GM12878 (cell line): ENCODE data around the gene SERPING1. TPM values are rescaled to one million over a fixed set of nuclear protein-coding genes. Genes with fewer than 3 reads are reported as not detected.

Source experiments
- ATAC-seq: fragments of 200-7000 bp; cut with Tn5 transposase; 3 replicates; pipeline ENCODE4 v1.9.1; 2020; ENCODE audit warnings: mild to moderate bottlenecking, moderate library complexity
- BruUV-seq: library from RNA; stranded (reverse); fragments of 400-500 nt; replicated peaks from 2 replicates; lab custom pipeline; 2021; lab: Mats Ljungman, UMichigan
- CTCF ChIA-PET: fragments of 300-600 bp; sonication (Branson Sonifier 250); formaldehyde crosslinking; extraction: SDS; loops from one replicate; lab custom pipeline; 2021; ENCODE audit warnings: inconsistent platforms; lab: Yijun Ruan, JAX
- POLR2A ChIA-PET: fragments of 350-600 bp; formaldehyde crosslinking; extraction: SDS; loops from one replicate; lab custom pipeline; 2021; ENCODE audit warnings: inconsistent platforms; lab: Charles Lee
- RAD21 ChIA-PET: fragments of 300-600 bp; sonication (Branson Sonifier 250); formaldehyde crosslinking; loops from one replicate; lab custom pipeline; 2023; ENCODE audit warnings: antibody characterized with exemption; ENCODE audit not compliant: unreplicated experiment; lab: Charles Lee
- SMC1A ChIA-PET: fragments of 300-600 bp; sonication (Branson Sonifier 250); formaldehyde crosslinking; loops from one replicate; lab custom pipeline; 2023; ENCODE audit not compliant: unreplicated experiment, uncharacterized antibody; lab: Charles Lee
- DNase-seq: peaks from one replicate; pipeline ENCODE4 v3.0.0-alpha.2; 2011; ENCODE audit warnings: low read depth, low spot score
- FAIRE-seq: peaks from 3 replicates; lab custom pipeline; 2011; peaks lifted over from hg19 to GRCh38; lab: Jason Lieb, UNC
- H2AFZ ChIP-seq: 2 replicates; pipeline ENCODE4 v1.6.0; 2011; ENCODE audit warnings: low read depth, low read length, control low read depth; ENCODE audit not compliant: control insufficient read depth
- H3K27ac ChIP-seq: 2 replicates; pipeline ENCODE4 v1.5.1; 2011; ENCODE audit warnings: control low read depth; ENCODE audit not compliant: control insufficient read depth, insufficient read depth
- H3K27me3 ChIP-seq, 2 experiments: replicated peaks in 1 of 2; 2 replicates each; pipeline versions ENCODE4 v1.6.0 to v1.6.1; 2011; ENCODE audit warnings: low read length in 1 of 2; ENCODE audit not compliant: control insufficient read depth in 2 of 2, insufficient read depth in 2 of 2
- H3K36me3 ChIP-seq, 2 experiments: 2 replicates each; pipeline ENCODE4 v1.5.1; 2011; ENCODE audit warnings: low read length in 1 of 2; ENCODE audit not compliant: control insufficient read depth in 2 of 2, insufficient read depth in 2 of 2
- H3K4me1 ChIP-seq: 2 replicates; pipeline ENCODE4 v1.6.1; 2011; ENCODE audit warnings: mild to moderate bottlenecking, low read length, moderate library complexity, mixed read lengths; ENCODE audit not compliant: control insufficient read depth, insufficient read depth
- H3K4me2 ChIP-seq: 2 replicates; pipeline ENCODE4 v1.6.0; 2011; ENCODE audit warnings: control low read depth; ENCODE audit not compliant: control insufficient read depth, insufficient read depth
- H3K4me3 ChIP-seq: fragments of 200-600 bp; sonication (generic); 2 replicates; pipeline ENCODE4 v1.5.1; 2016
- H3K79me2 ChIP-seq: 2 replicates; pipeline ENCODE4 v1.6.0; 2011; ENCODE audit warnings: low read length; ENCODE audit not compliant: control insufficient read depth, insufficient read depth
- H3K9ac ChIP-seq: 2 replicates; pipeline ENCODE4 v1.8.0; 2011; ENCODE audit warnings: low read length, control low read depth, mixed read lengths; ENCODE audit not compliant: control insufficient read depth, insufficient read depth
- H3K9me3 ChIP-seq: replicated peaks from 3 replicates; pipeline ENCODE4 v1.5.1; 2011; ENCODE audit warnings: mild to moderate bottlenecking, low read length; ENCODE audit not compliant: control insufficient read depth, insufficient read depth
- H4K20me1 ChIP-seq: 2 replicates; pipeline ENCODE4 v1.6.0; 2011; ENCODE audit not compliant: control insufficient read depth, insufficient read depth
- BHLHE40 ChIP-seq, 2 experiments: fragments of 450-650 bp in 1 of 2; IDR thresholded peaks; 2 replicates each; pipeline ENCODE4 v1.6.1; 2011 to 2017; ENCODE audit warnings: low read depth in 2 of 2, borderline replicate concordance in 1 of 2, improper control_type of control experiment in 1 of 2, low read length in 1 of 2, mild to moderate bottlenecking in 1 of 2
- EP300 ChIP-seq, 2 experiments: fragments of 150-350 bp in 1 of 2; IDR thresholded peaks; 2 replicates each; pipeline ENCODE4 v1.6.1; 2011 to 2012; ENCODE audit warnings: low read depth in 2 of 2, low read length in 2 of 2, borderline replicate concordance in 1 of 2, improper control_type of control experiment in 1 of 2, inconsistent platforms in 1 of 2; ENCODE audit not compliant: control insufficient read depth in 1 of 2
- FOXK2 ChIP-seq: fragments of 450-650 bp; IDR thresholded peaks from 2 replicates; pipeline ENCODE4 v1.6.1; 2017; ENCODE audit warnings: mild to moderate bottlenecking, moderate library complexity
- KLF5 ChIP-seq: fragments of 450-650 bp; IDR thresholded peaks from 2 replicates; pipeline ENCODE4 v1.6.1; 2014; ENCODE audit warnings: mild to moderate bottlenecking; ENCODE audit not compliant: partially characterized antibody
- RCOR1 ChIP-seq: conservative IDR thresholded peaks from 2 replicates; pipeline ENCODE4 v1.6.1; 2012; ENCODE audit warnings: low read depth, low read length, improper control_type of control experiment
- SIX5 ChIP-seq: IDR thresholded peaks from 2 replicates; pipeline ENCODE4 v1.6.1; 2011; ENCODE audit warnings: mild to moderate bottlenecking, low read depth, low read length, moderate library complexity; ENCODE audit not compliant: severe bottlenecking
- TARDBP ChIP-seq: IDR thresholded peaks from 2 replicates; pipeline ENCODE4 v1.6.1; 2016; ENCODE audit warnings: borderline replicate concordance
- TBL1XR1 ChIP-seq: IDR thresholded peaks from 2 replicates; pipeline ENCODE4 v1.6.1; 2012; ENCODE audit warnings: low read depth, low read length, improper control_type of control experiment
- ZNF24 ChIP-seq: fragments of 450-650 bp; IDR thresholded peaks from 2 replicates; pipeline ENCODE4 v1.6.1; 2017; ENCODE audit warnings: antibody characterized with exemption, mild to moderate bottlenecking
- WGBS: methylation state at CpG from one replicate; pipeline ENCODE4 v1.1.6; 2016; ENCODE audit warnings: low lambda C conversion rate; ENCODE audit not compliant: insufficient replicate concordance, insufficient coverage; ENCODE audit errors: missing lambda C conversion rate; 5-methylcytosine and 5-hydroxymethylcytosine counted together
- in situ Hi-C: fragments of 300-500 bp; cut with MboI; formaldehyde crosslinking; loops from 9 replicates; pipeline ENCODE4 v1.14.3; 2018; ENCODE audit warnings: mixed read lengths
- intact Hi-C: fragments of 100-400 bp; cut with micrococcal nuclease; formaldehyde crosslinking; loops from one replicate; pipeline ENCODE4 v1.14.2; 2022; ENCODE audit not compliant: unreplicated experiment
- polyA plus RNA-seq, 11 experiments: library from polyadenylated mRNA; depleted of rRNA in 4 of 11; unstranded in 6 of 11; stranded (reverse) in 5 of 11; fragments of >200 nt; fragmentation: Nextera tagmentation in 4 of 11; fragmentation: Illumina TruSeq in 1 of 11; extraction: Ambion mirVana in 4 of 11; extraction: Trizol in 1 of 11; gene quantifications; 1 replicate in 1 of 11; 2 replicates in 10 of 11; pipeline versions ENCODE4 v1.2.1 to v1.2.3, GENCODE V29; 2011 to 2016; ENCODE audit warnings: inconsistent platforms in 2 of 11, missing spikeins in 2 of 11, low read depth in 1 of 11
- total RNA-seq, 4 experiments: library from RNA; depleted of rRNA in 3 of 4; stranded (reverse); fragments of >200 nt in 3 of 4; fragmentation: Illumina TruSeq in 1 of 4; extraction: Trizol in 1 of 4; gene quantifications; 2 replicates each; pipeline versions ENCODE4 v1.2.1 to v1.2.3, GENCODE V29; 2013 to 2021
- TF ChIP-seq, protein P1 (sequence below): IDR thresholded peaks from 2 replicates; pipeline ENCODE4 v1.6.1; 2012; ENCODE audit warnings: low read depth, low read length, improper control_type of control experiment

The SERPING1 gene
- total and polyA plus RNA-seq, 10 of the 15 experiments (the other 5 are each of a cell fraction or from before 2014, with no cell fraction given), result 0.24 to 1.4 TPM; not detected in 8

DNA sequence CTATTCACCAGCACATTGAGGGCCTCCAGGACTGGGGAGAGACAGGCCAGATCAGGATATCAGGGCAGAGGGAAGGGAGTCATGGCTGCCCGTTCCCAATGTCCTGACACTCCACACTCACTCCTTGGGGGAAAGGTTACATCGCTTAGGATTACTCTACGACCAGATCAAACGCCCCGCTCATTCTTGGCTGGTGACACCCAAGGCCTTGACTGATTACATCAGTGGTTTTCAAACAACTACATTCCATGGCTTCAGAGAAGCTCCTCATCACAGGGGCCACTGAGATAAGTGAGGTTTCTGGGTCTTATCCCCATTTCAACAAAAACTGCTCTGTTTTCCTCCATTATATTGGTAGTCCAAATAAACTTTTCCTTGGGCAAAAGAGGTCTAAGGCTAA lies 45.0 kb upstream of the SERPING1 start (continued):
- TF ChIP-seq EP300 (IDR thresholded peaks at IDR 0.05; ENCODE audit: borderline replicate concordance in 1 of 2, control insufficient read depth in 1 of 2, low read depth in 2 of 2, low read length in 2 of 2) (no peak), BHLHE40 (IDR thresholded peaks at IDR 0.05; ENCODE audit: borderline replicate concordance in 1 of 2, low read depth in 2 of 2, low read length in 1 of 2) (no peak), ZNF24 (no peak), TARDBP (no peak), FOXK2 (no peak), KLF5 (no peak), TBL1XR1 (no peak)

DNA sequence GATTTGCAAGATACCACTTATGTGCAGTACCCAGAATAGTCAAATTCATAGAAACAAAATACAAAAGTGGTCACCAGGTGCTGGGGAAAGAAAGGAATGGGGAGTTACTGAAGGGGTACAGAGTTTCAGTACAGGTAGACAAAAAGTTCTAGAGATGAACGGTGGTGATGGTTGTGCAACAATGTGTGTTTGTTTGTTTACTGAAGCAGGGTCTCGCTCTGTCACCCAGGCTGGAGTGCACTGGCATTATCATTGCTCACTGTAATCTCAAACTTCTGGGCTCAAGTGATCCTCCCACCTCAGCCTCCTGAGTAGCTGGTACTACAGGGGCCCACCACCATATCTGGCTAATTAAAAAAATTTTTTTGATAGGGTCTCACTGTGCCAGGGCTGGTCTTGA lies 42.1 kb upstream of the SERPING1 start:
- intact Hi-C loops, result no loop called here
- H2AFZ ChIP-seq, result no peak overlapping the region
- no peak overlapping the region for H3K4me2 ChIP-seq
- CTCF ChIA-PET, result interaction anchor here (0.6 to 1.4 kb wide), 2 partner anchors 13 to 204 kb away, joined by 3 to 4 read pairs; no protein-coding TSS in a partner anchor
- H3K27ac ChIP-seq, result no peak overlapping the region
- no peaks in the 10 kb centered on the region for H3K27me3 ChIP-seq
- no peak overlapping the region for H3K9ac ChIP-seq
- no TSS peak for BruUV-seq
- DNase-seq (no peak), ATAC-seq (no peak), FAIRE-seq (no peak)
- in situ Hi-C loops, result no loop called here
- WGBS, result 68% methylated on average over 2 of the region's 2 CpGs
- H4K20me1 ChIP-seq, result no peaks in the 10 kb centered on the region
- H3K4me1 ChIP-seq, result no peaks in the 10 kb centered on the region
- TF ChIP-seq, protein P1, sequence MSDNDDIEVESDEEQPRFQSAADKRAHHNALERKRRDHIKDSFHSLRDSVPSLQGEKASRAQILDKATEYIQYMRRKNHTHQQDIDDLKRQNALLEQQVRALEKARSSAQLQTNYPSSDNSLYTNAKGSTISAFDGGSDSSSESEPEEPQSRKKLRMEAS, result no peak
- no peak for TF ChIP-seq SIX5
- no peak for TF ChIP-seq RCOR1
- H3K9me3 ChIP-seq, result no peaks in the 10 kb centered on the region
- H3K79me2 ChIP-seq, result no peaks in the 10 kb centered on the region
- peaks cover 34 to 55% of the 10 kb centered on the region in 2 experiments for H3K36me3 ChIP-seq
- POLR2A ChIA-PET, result interaction anchor here (0.5 kb wide), 1 partner anchor 144 kb away, joined by 3 read pairs; no protein-coding TSS in a partner anchor
- H3K4me3 ChIP-seq, result no peak overlapping the region
- RAD21 ChIA-PET, result no interaction called here
- SMC1A ChIA-PET, result interaction anchor here (0.8 to 1.6 kb wide), 2 partner anchors 9 to 67 kb away, joined by 3 to 4 read pairs; no protein-coding TSS in a partner anchor
